ENCODE measurements around the gene PDAP1.
A peak's percentile ranks its signal among the peaks of the same experiment; 100 is the strongest.
"Not testable (repeated sequence)": the region's sequence is repeated elsewhere in the genome, so short reads cannot be mapped to it uniquely, and the experiment has no call there.

The PDAP1 gene

GRCh38 chr7:99418260-99418659 is 9.9 kb upstream of the PDAP1 start:
- no peak overlapping the region for H3K27ac Mint-ChIP-seq

GRCh38 chr7:99415513-99416127 is 7.2 kb upstream of the PDAP1 start:
- not testable (repeated sequence) for H3K27ac Mint-ChIP-seq

More at GRCh38 chr7:99418260-99418659, 9.9 kb upstream of the PDAP1 start:
- DNase-seq (ENCODE audit: low spot score), result no peak
- Mint-ChIP-seq H3K4me3 (no peak overlapping the region), H3K9me3 (no peaks in the 10 kb centered on the region), H3K27me3 (ENCODE audit: low read depth) (no peaks in the 10 kb centered on the region), H3K36me3 (ENCODE audit: low read depth) (peaks cover 54% of the 10 kb centered on the region), H3K4me1 (ENCODE audit: low read depth) (peaks cover 3% of the 10 kb centered on the region)

GRCh38 chr7:99410635-99411034 is 2.2 kb upstream of the PDAP1 start:
- DNase-seq (ENCODE audit: low spot score), result no peak
- no peaks in the 10 kb centered on the region for H3K27me3 Mint-ChIP-seq (ENCODE audit: low read depth)
- H3K4me3 Mint-ChIP-seq, result peak overlapping the region; percentile 93
- H3K36me3 Mint-ChIP-seq (ENCODE audit: low read depth), result peaks cover 44% of the 10 kb centered on the region
- peak overlapping the region; percentile 12 for H3K27ac Mint-ChIP-seq
- H3K9me3 Mint-ChIP-seq, result no peaks in the 10 kb centered on the region
- H3K4me1 Mint-ChIP-seq (ENCODE audit: low read depth), result peaks cover 28% of the 10 kb centered on the region

More at GRCh38 chr7:99415513-99416127, 7.2 kb upstream of the PDAP1 start:
- H3K27me3 Mint-ChIP-seq (ENCODE audit: low read depth); H3K4me1 Mint-ChIP-seq (ENCODE audit: low read depth); DNase-seq (ENCODE audit: low spot score); H3K9me3 Mint-ChIP-seq; H3K4me3 Mint-ChIP-seq: not testable (repeated sequence)
- H3K36me3 Mint-ChIP-seq (ENCODE audit: low read depth), result peaks cover 64% of the 10 kb centered on the region

- H3K27me3 Mint-ChIP-seq (ENCODE audit: low read depth), result no peaks in the 10 kb centered on the region
- H3K4me3 Mint-ChIP-seq, result peak overlapping the region; percentile 93
- H3K4me1 Mint-ChIP-seq (ENCODE audit: low read depth), result peaks cover 28% of the 10 kb centered on the region
- H3K9me3 Mint-ChIP-seq, result no peaks in the 10 kb centered on the region
- peak overlapping the region; percentile 93 for H3K27ac Mint-ChIP-seq
- peaks cover 38% of the 10 kb centered on the region for H3K36me3 Mint-ChIP-seq (ENCODE audit: low read depth)
- no peak for DNase-seq (ENCODE audit: low spot score)
Observed at GRCh38 chr7:99409806-99410205, 1.4 kb upstream of the PDAP1 start.

- H3K4me1 Mint-ChIP-seq (ENCODE audit: low read depth), result peaks cover 29% of the 10 kb centered on the region
- DNase-seq (ENCODE audit: low spot score), result peak; percentile 14
- no peaks in the 10 kb centered on the region for H3K9me3 Mint-ChIP-seq
- H3K36me3 Mint-ChIP-seq (ENCODE audit: low read depth), result peaks cover 36% of the 10 kb centered on the region
- H3K27me3 Mint-ChIP-seq (ENCODE audit: low read depth), result no peaks in the 10 kb centered on the region
- peak overlapping the region; percentile 93 for H3K27ac Mint-ChIP-seq
- H3K4me3 Mint-ChIP-seq, result peak overlapping the region; percentile 93
Observed at GRCh38 chr7:99409192-99409572, 785 bp upstream of the PDAP1 start.

GRCh38 chr7:99407872-99408378 is 472 bp downstream of the PDAP1 start:
- DNase-seq (ENCODE audit: low spot score), result no peak
- H3K4me1 Mint-ChIP-seq (ENCODE audit: low read depth), result peaks cover 32% of the 10 kb centered on the region
- H3K27ac Mint-ChIP-seq, result peak overlapping the region; percentile 93
- H3K9me3 Mint-ChIP-seq, result no peaks in the 10 kb centered on the region
- no peaks in the 10 kb centered on the region for H3K27me3 Mint-ChIP-seq (ENCODE audit: low read depth)
- H3K4me3 Mint-ChIP-seq, result peak overlapping the region; percentile 93
- H3K36me3 Mint-ChIP-seq (ENCODE audit: low read depth), result peaks cover 43% of the 10 kb centered on the region

GRCh38 chr7:99406557-99406956 is 1.8 kb downstream of the PDAP1 start:
- H3K36me3 Mint-ChIP-seq (ENCODE audit: low read depth), result peaks cover 38% of the 10 kb centered on the region
- no peaks in the 10 kb centered on the region for H3K9me3 Mint-ChIP-seq
- H3K4me1 Mint-ChIP-seq (ENCODE audit: low read depth), result peaks cover 32% of the 10 kb centered on the region
- peak overlapping the region; percentile 93 for H3K4me3 Mint-ChIP-seq
- peak overlapping the region; percentile 41 for H3K27ac Mint-ChIP-seq
- H3K27me3 Mint-ChIP-seq (ENCODE audit: low read depth), result no peaks in the 10 kb centered on the region
- DNase-seq (ENCODE audit: low spot score), result no peak

- H3K27me3 Mint-ChIP-seq (ENCODE audit: low read depth), result no peaks in the 10 kb centered on the region
- H3K4me1 Mint-ChIP-seq (ENCODE audit: low read depth), result peaks cover 23% of the 10 kb centered on the region
- H3K27ac Mint-ChIP-seq, result no peak overlapping the region
- H3K36me3 Mint-ChIP-seq (ENCODE audit: low read depth), result peaks cover 40% of the 10 kb centered on the region
- no peak for DNase-seq (ENCODE audit: low spot score)
- H3K9me3 Mint-ChIP-seq, result no peaks in the 10 kb centered on the region
- H3K4me3 Mint-ChIP-seq, result no peak overlapping the region
Observed at GRCh38 chr7:99404977-99405320, 3.4 kb downstream of the PDAP1 start.

GRCh38 chr7:99404235-99404976 is 4.0 kb downstream of the PDAP1 start:
- DNase-seq (ENCODE audit: low spot score), result no peak
- Mint-ChIP-seq H3K9me3 (no peaks in the 10 kb centered on the region), H3K4me1 (ENCODE audit: low read depth) (peaks cover 20% of the 10 kb centered on the region), H3K36me3 (ENCODE audit: low read depth) (peaks cover 41% of the 10 kb centered on the region), H3K4me3 (no peak overlapping the region), H3K27me3 (ENCODE audit: low read depth) (no peaks in the 10 kb centered on the region), H3K27ac (peak overlapping the region; percentile 11)

GRCh38 chr7:99403764-99404163 is 4.6 kb downstream of the PDAP1 start:
- H3K27me3 Mint-ChIP-seq (ENCODE audit: low read depth), result no peaks in the 10 kb centered on the region
- peaks cover 38% of the 10 kb centered on the region for H3K36me3 Mint-ChIP-seq (ENCODE audit: low read depth)
- no peak for DNase-seq (ENCODE audit: low spot score)
- H3K4me1 Mint-ChIP-seq (ENCODE audit: low read depth), result peaks cover 20% of the 10 kb centered on the region
- H3K9me3 Mint-ChIP-seq, result no peaks in the 10 kb centered on the region
- H3K27ac Mint-ChIP-seq, result peak overlapping the region; percentile 11
- no peak overlapping the region for H3K4me3 Mint-ChIP-seq

GRCh38 chr7:99402854-99403253 is 5.5 kb downstream of the PDAP1 start:
- Mint-ChIP-seq H3K27ac (no peak overlapping the region), H3K4me1 (ENCODE audit: low read depth) (peaks cover 19% of the 10 kb centered on the region), H3K27me3 (ENCODE audit: low read depth) (no peaks in the 10 kb centered on the region), H3K9me3 (no peaks in the 10 kb centered on the region), H3K36me3 (ENCODE audit: low read depth) (peaks cover 47% of the 10 kb centered on the region), H3K4me3 (no peak overlapping the region)
- no peak for DNase-seq (ENCODE audit: low spot score)

- H3K27me3 Mint-ChIP-seq (ENCODE audit: low read depth), result no peaks in the 10 kb centered on the region
- no peak overlapping the region for H3K4me3 Mint-ChIP-seq
Observed at GRCh38 chr7:99399597-99399996, 8.8 kb downstream of the PDAP1 start.

GRCh38 chr7:99398891-99399445 is 9.4 kb downstream of the PDAP1 start:
- DNase-seq (ENCODE audit: low spot score), result no peak
- Mint-ChIP-seq H3K27ac (peak overlapping the region; percentile 64), H3K9me3 (no peaks in the 10 kb centered on the region), H3K4me1 (ENCODE audit: low read depth) (peaks cover 4% of the 10 kb centered on the region), H3K27me3 (ENCODE audit: low read depth) (no peaks in the 10 kb centered on the region), H3K36me3 (ENCODE audit: low read depth) (peaks cover 71% of the 10 kb centered on the region), H3K4me3 (no peak overlapping the region)

More at GRCh38 chr7:99399597-99399996, 8.8 kb downstream of the PDAP1 start:
- Mint-ChIP-seq H3K9me3 (no peaks in the 10 kb centered on the region), H3K27ac (no peak overlapping the region), H3K36me3 (ENCODE audit: low read depth) (peaks cover 68% of the 10 kb centered on the region), H3K4me1 (ENCODE audit: low read depth) (peaks cover 7% of the 10 kb centered on the region)
- DNase-seq (ENCODE audit: low spot score), result no peak

- H3K27me3 Mint-ChIP-seq (ENCODE audit: low read depth), result no peaks in the 10 kb centered on the region
- no peak overlapping the region for H3K4me3 Mint-ChIP-seq
- H3K27ac Mint-ChIP-seq, result peak overlapping the region; percentile 64
- no peak for DNase-seq (ENCODE audit: low spot score)
- peaks cover 9% of the 10 kb centered on the region for H3K4me1 Mint-ChIP-seq (ENCODE audit: low read depth)
- H3K9me3 Mint-ChIP-seq, result no peaks in the 10 kb centered on the region
- peaks cover 71% of the 10 kb centered on the region for H3K36me3 Mint-ChIP-seq (ENCODE audit: low read depth)
Observed at GRCh38 chr7:99397297-99397983, 11.0 kb downstream of the PDAP1 start.
